SK-N-SH (cell line): ENCODE measurements around the gene TIMM17B. TPM values are rescaled to one million over a fixed set of nuclear protein-coding genes. Genes with fewer than 3 reads are reported as not detected.

Source experiments
- CTCF ChIA-PET: fragments of 300-600, 350-600 bp; formaldehyde crosslinking; extraction: SDS; loops from one replicate; lab custom pipeline; 2021; lab: Yijun Ruan, JAX
- POLR2A ChIA-PET: fragments of 350-600 bp; sonication (Branson Sonifier 250); formaldehyde crosslinking; extraction: SDS; loops from one replicate; lab custom pipeline; 2020; ENCODE audit warnings: antibody characterized with exemption, inconsistent platforms; lab: Yijun Ruan, JAX
- DNase-seq: peaks from one replicate; pipeline ENCODE4 v3.0.0; 2012
- H2AFZ ChIP-seq: fragments of 200-600 bp; sonication (generic); 2 replicates; pipeline ENCODE4 v1.8.1; 2016; ENCODE audit warnings: antibody characterized with exemption, mild to moderate bottlenecking, low read depth
- H3F3A ChIP-seq: fragments of 200-600 bp; sonication (generic); replicated peaks from 2 replicates; pipeline ENCODE3; 2016; ENCODE audit warnings: antibody characterized with exemption, mild to moderate bottlenecking; ENCODE audit not compliant: insufficient read depth
- H3K27ac ChIP-seq, 2 experiments: fragments of 200-500 bp in 1 of 2; fragments of 200-600 bp in 1 of 2; sonication (Bioruptor generic) in 1 of 2; sonication (generic), shearing (Covaris generic) in 1 of 2; 2 replicates each; pipeline versions ENCODE4 v1.5.1 to v1.6.1; 2014 to 2016; ENCODE audit warnings: low read depth in 2 of 2, inconsistent platforms in 1 of 2, low read length in 1 of 2, mild to moderate bottlenecking in 1 of 2, mixed read lengths in 1 of 2
- H3K27me3 ChIP-seq: fragments of 200-600 bp; sonication (generic), shearing (Covaris generic); 2 replicates; pipeline ENCODE4 v1.6.1; 2016; ENCODE audit warnings: mixed run types; ENCODE audit not compliant: insufficient read depth
- H3K36me3 ChIP-seq, 2 experiments: fragments of 200-500 bp in 1 of 2; fragments of 200-600 bp in 1 of 2; sonication (Bioruptor generic) in 1 of 2; sonication (generic) in 1 of 2; replicated peaks in 1 of 2; 2 replicates each; pipeline versions ENCODE3 to v1.5.1; 2014 to 2016; ENCODE audit warnings: low read length in 1 of 2, mild to moderate bottlenecking in 1 of 2; ENCODE audit not compliant: insufficient read depth in 2 of 2, control insufficient read depth in 1 of 2
- H3K4me1 ChIP-seq, 2 experiments: fragments of 200-500 bp in 1 of 2; fragments of 200-600 bp in 1 of 2; sonication (Bioruptor generic) in 1 of 2; sonication (generic), shearing (Covaris generic) in 1 of 2; 2 replicates each; pipeline versions ENCODE4 v1.5.1 to v1.6.1; 2014 to 2016; ENCODE audit warnings: low read depth in 1 of 2, low read length in 1 of 2, mixed run types in 1 of 2; ENCODE audit not compliant: insufficient read depth in 2 of 2, control insufficient read depth in 1 of 2
- H3K4me2 ChIP-seq: fragments of 200-600 bp; sonication (generic), shearing (Covaris generic); 2 replicates; pipeline ENCODE4 v1.6.1; 2017; ENCODE audit warnings: mixed run types
- H3K4me3 ChIP-seq, 2 experiments: fragments of 200-500 bp in 1 of 2; fragments of 200-600 bp in 1 of 2; sonication (Bioruptor generic) in 1 of 2; sonication (generic), shearing (Covaris generic) in 1 of 2; 2 replicates each; pipeline versions ENCODE4 v1.5.1 to v1.8.1; 2014 to 2016; ENCODE audit warnings: low read depth in 2 of 2, inconsistent platforms in 1 of 2, low read length in 1 of 2, mild to moderate bottlenecking in 1 of 2, mixed read lengths in 1 of 2, moderate library complexity in 1 of 2
- H3K79me2 ChIP-seq: fragments of 200-600 bp; sonication (generic); 2 replicates; pipeline ENCODE4 v1.8.1; 2017; ENCODE audit warnings: mild to moderate bottlenecking; ENCODE audit not compliant: insufficient read depth
- H3K9ac ChIP-seq: fragments of 200-600 bp; sonication (generic); 2 replicates; pipeline ENCODE4 v1.6.1; 2017; ENCODE audit warnings: mixed run types
- H3K9me2 ChIP-seq: fragments of 200-600 bp; sonication (generic); 2 replicates; pipeline ENCODE4 v1.6.1; 2017; ENCODE audit warnings: mixed run types
- H3K9me3 ChIP-seq: fragments of 200-600 bp; sonication (generic); 2 replicates; pipeline ENCODE4 v1.6.1; 2017; ENCODE audit warnings: mixed run types, mild to moderate bottlenecking, moderate library complexity
- H4K20me1 ChIP-seq: fragments of 200-600 bp; sonication (generic); 2 replicates; pipeline ENCODE4 v1.6.1; 2017; ENCODE audit warnings: mild to moderate bottlenecking, mixed run types; ENCODE audit not compliant: insufficient read depth
- EP300 ChIP-seq, 2 experiments: IDR thresholded peaks; 2 replicates each; pipeline versions ENCODE4 v1.4.0 to v1.6.1; 2012; ENCODE audit warnings: borderline replicate concordance in 1 of 2, low read depth in 1 of 2, low read length in 1 of 2
- FOSL2 ChIP-seq: IDR thresholded peaks from 2 replicates; pipeline ENCODE4 v1.4.0; 2012; ENCODE audit warnings: low read depth, mild to moderate bottlenecking, moderate library complexity, borderline replicate concordance
- JUND ChIP-seq: IDR thresholded peaks from 2 replicates; pipeline ENCODE4 v1.4.0; 2012
- NRF1 ChIP-seq: IDR thresholded peaks from 2 replicates; pipeline ENCODE4 v1.6.1; 2012; ENCODE audit warnings: low read depth, mild to moderate bottlenecking, low read length
- RFX5 ChIP-seq: IDR thresholded peaks from 2 replicates; pipeline ENCODE4 v1.6.1; 2012; ENCODE audit warnings: mild to moderate bottlenecking, improper control_type of control experiment, low read length
- SIN3A ChIP-seq: IDR thresholded peaks from 2 replicates; pipeline ENCODE4 v1.6.1; 2012; ENCODE audit warnings: low read depth, mild to moderate bottlenecking, low read length, moderate library complexity, borderline replicate concordance
- YY1 ChIP-seq: IDR thresholded peaks from 2 replicates; pipeline ENCODE4 v1.4.0; 2012; ENCODE audit warnings: low read depth, mild to moderate bottlenecking
- ZBTB33 ChIP-seq: IDR thresholded peaks from 2 replicates; pipeline ENCODE4 v1.4.0; 2012; ENCODE audit warnings: low read depth, borderline replicate concordance
- WGBS: methylation state at CpG from one replicate; pipeline ENCODE4 v1.1.6; 2017; ENCODE audit warnings: low lambda C conversion rate; 5-methylcytosine and 5-hydroxymethylcytosine counted together
- polyA plus RNA-seq, 3 experiments: library from polyadenylated mRNA; depleted of rRNA; stranded (reverse); fragments of >200 nt; gene quantifications; 2 replicates each; pipeline ENCODE4 v1.2.3, GENCODE V29; 2012
- TF ChIP-seq, protein P1 (sequence below): fragments of 150-350 bp; IDR thresholded peaks from 2 replicates; pipeline ENCODE4 v1.6.1; 2017; ENCODE audit warnings: antibody characterized with exemption, low read length, low read depth, borderline replicate concordance

TIMM17B gene
- polyA plus RNA-seq, 1 of the 3 experiments (the other 2 are of a cell fraction) = 87.0 TPM

- peaks cover 26% of the 10 kb centered on the region for H4K20me1 ChIP-seq
These were observed 36.2 kb upstream of the TIMM17B start for GRCh38 chrX:48933757-48934156.

GRCh38 chrX:48927736-48928382 lies 30.3 kb upstream of the TIMM17B start:
- Histone ChIP-seq H3K4me2 (no peak overlapping the region), H3K27me3 (no peaks in the 10 kb centered on the region), H3K9me3 (no peaks in the 10 kb centered on the region), H3F3A (no peaks in the 10 kb centered on the region), H4K20me1 (no peaks in the 10 kb centered on the region), H2AFZ (no peak overlapping the region), H3K27ac (no peak overlapping the region), H3K4me1 (no peaks in the 10 kb centered on the region), H3K9ac (no peak overlapping the region), H3K9me2 (no peaks in the 10 kb centered on the region), H3K4me3 (no peak overlapping the region), H3K79me2 (no peaks in the 10 kb centered on the region), H3K36me3 (peaks cover 20 to 50% of the 10 kb centered on the region in 2 experiments)
- ChIA-PET CTCF (interaction anchor here (0.9 to 1.6 kb wide), 3 partner anchors 12 to 18 kb away, joined by 3 to 10 read pairs (median 4); no protein-coding TSS in a partner anchor), POLR2A (interaction anchor here (0.6 kb wide), 1 partner anchor 672 kb away, joined by 3 read pairs; no protein-coding TSS in a partner anchor)
- no peak for TF ChIP-seq ZBTB33
- TF ChIP-seq FOSL2 = no peak
- WGBS = 93% methylated on average over 2 of the region's 2 CpGs
- no peak for DNase-seq

More at GRCh38 chrX:48933757-48934156, 36.2 kb upstream of the TIMM17B start:
- no peak for DNase-seq
- TF ChIP-seq, protein P1, sequence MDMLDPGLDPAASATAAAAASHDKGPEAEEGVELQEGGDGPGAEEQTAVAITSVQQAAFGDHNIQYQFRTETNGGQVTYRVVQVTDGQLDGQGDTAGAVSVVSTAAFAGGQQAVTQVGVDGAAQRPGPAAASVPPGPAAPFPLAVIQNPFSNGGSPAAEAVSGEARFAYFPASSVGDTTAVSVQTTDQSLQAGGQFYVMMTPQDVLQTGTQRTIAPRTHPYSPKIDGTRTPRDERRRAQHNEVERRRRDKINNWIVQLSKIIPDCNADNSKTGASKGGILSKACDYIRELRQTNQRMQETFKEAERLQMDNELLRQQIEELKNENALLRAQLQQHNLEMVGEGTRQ = no peak
- TF ChIP-seq NRF1 (no peak), RFX5 (no peak), SIN3A (no peak), YY1 (no peak), JUND (no peak), EP300 (IDR thresholded peaks at IDR 0.05; ENCODE audit: borderline replicate concordance in 1 of 2, low read depth in 1 of 2, low read length in 1 of 2) (no peak)
- TF ChIP-seq, all 33 proteins: peak for 0
- Histone ChIP-seq H3K27ac (no peak overlapping the region), H2AFZ (no peak overlapping the region), H3K9ac (no peak overlapping the region), H3K36me3 (peaks cover 27 to 32% of the 10 kb centered on the region in 2 experiments), H3K27me3 (no peaks in the 10 kb centered on the region), H3K9me3 (no peaks in the 10 kb centered on the region), H3K79me2 (peaks cover 20% of the 10 kb centered on the region; the same call in 1 of the 2 replicates), H3K4me3 (no peak overlapping the region), H3K4me2 (no peak overlapping the region), H3K4me1 (no peaks in the 10 kb centered on the region), H3K9me2 (no peaks in the 10 kb centered on the region), H3F3A (no peaks in the 10 kb centered on the region)
- WGBS = 90% methylated on average over 2 of the region's 2 CpGs
- CTCF ChIA-PET = no interaction called here
- POLR2A ChIA-PET = no interaction called here
